ENCODE measurements around the gene MKKS.
A peak's percentile ranks its signal among the peaks of the same experiment; 100 is the strongest.

The MKKS gene

GRCh38 chr20:10434832-10435812 lies 1.1 kb upstream of the MKKS start, which contains the start of gene SLX4IP:
TSS of gene SLX4IP (plus strand) at chr20:10435305. CDS start at chr20:10458205, 22,900 bp downstream.
- H3K27ac ChIP-seq (ENCODE audit: low read depth in 2 of 2, low read length in 2 of 2): peak within 1 kb of the TSS; percentile 93 to 95
- peaks cover 6 to 14% of the 10 kb centered on the region in 2 donors for H3K4me1 ChIP-seq (ENCODE audit: control insufficient read depth in 2 of 2, insufficient read depth in 2 of 2, low read length in 2 of 2)
- H3K9ac ChIP-seq (ENCODE audit: low read depth in 1 of 2, low read length in 2 of 2): peak within 1 kb of the TSS; percentile 82 to 98
- no peaks in the 10 kb centered on the region for H3K27me3 ChIP-seq (ENCODE audit: control insufficient read depth in 2 of 2, insufficient read depth in 2 of 2, low read length in 2 of 2)
- H3K9me3 ChIP-seq (ENCODE audit: control insufficient read depth in 2 of 2, low read length in 2 of 2): no peaks in the 10 kb centered on the region
- H3K36me3 ChIP-seq (ENCODE audit: control insufficient read depth in 2 of 2, insufficient read depth in 2 of 2, low read length in 2 of 2): no peaks in the 10 kb centered on the region
- H3K4me3 ChIP-seq (ENCODE audit: low read length in 2 of 2): peak within 1 kb of the TSS; percentile 92 to 99

DNA sequence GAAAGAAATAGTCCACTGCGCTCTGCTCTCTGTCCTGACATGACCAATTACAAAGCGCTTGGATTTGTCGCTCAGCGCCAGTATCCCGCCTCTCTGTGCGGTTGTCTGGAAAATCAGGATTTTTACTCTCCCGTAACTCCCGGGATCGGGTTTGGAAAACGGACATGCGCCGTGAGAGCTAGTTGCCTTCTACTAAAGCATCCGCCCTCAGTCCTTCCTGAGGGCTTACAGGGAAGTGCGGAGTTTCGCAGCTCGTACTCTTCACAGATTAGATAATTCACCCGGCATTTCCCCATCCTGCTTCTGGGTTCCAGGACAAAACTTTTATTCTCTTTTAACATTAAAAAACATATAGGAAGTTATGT lies 427 bp upstream of the MKKS start:
- no peaks in the 10 kb centered on the region for H3K27me3 ChIP-seq (ENCODE audit: control insufficient read depth in 2 of 2, insufficient read depth in 2 of 2, low read length in 2 of 2)
- H3K36me3 ChIP-seq (ENCODE audit: control insufficient read depth in 2 of 2, insufficient read depth in 2 of 2, low read length in 2 of 2): no peaks in the 10 kb centered on the region
- no peaks in the 10 kb centered on the region for H3K9me3 ChIP-seq (ENCODE audit: control insufficient read depth in 2 of 2, low read length in 2 of 2)
- peak overlapping the region; percentile 82 to 98 for H3K9ac ChIP-seq (ENCODE audit: low read depth in 1 of 2, low read length in 2 of 2)
- H3K4me3 ChIP-seq (ENCODE audit: low read length in 2 of 2): peak overlapping the region; percentile 92 to 99
- peaks cover 12 to 14% of the 10 kb centered on the region in 2 donors for H3K4me1 ChIP-seq (ENCODE audit: control insufficient read depth in 2 of 2, insufficient read depth in 2 of 2, low read length in 2 of 2)
- H3K27ac ChIP-seq (ENCODE audit: low read depth in 2 of 2, low read length in 2 of 2): peak overlapping the region; percentile 93 to 95

DNA sequence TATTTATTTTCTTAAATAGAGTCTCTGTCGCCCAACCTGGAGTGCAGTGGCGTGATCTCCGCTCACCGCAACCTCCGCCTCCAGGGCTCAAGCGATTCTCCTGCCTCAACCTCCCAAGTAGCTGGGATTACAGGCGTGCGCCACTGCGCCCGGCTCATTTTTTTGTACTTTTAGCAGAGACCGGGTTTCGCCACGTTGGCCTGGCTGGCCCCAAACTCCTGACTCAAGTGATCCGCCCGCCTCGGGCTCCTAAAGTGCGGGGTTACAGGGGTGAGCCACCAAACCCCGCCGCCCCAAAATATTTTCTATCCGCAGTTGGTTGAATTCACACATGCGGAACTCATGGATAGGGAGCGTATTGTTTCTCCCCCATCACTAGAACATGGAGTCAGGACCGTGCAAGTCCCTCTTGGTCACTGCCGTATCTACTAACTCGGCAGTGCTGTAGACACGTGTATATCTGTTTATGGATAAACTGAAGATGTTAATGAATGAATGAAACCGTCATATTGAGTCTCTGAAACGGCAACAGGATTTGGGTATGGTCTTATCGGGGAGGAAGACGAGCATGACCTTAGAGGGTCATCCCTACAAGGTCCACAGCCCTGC lies 904 bp downstream of the MKKS start:
- Histone ChIP-seq H3K27ac (ENCODE audit: low read depth in 2 of 2, low read length in 2 of 2) (peak overlapping the region; percentile 93 to 95), H3K4me1 (ENCODE audit: control insufficient read depth in 2 of 2, insufficient read depth in 2 of 2, low read length in 2 of 2) (peaks cover 19 to 21% of the 10 kb centered on the region in 2 donors), H3K4me3 (ENCODE audit: low read length in 2 of 2) (peak overlapping the region; percentile 92 to 99), H3K9ac (ENCODE audit: low read depth in 1 of 2, low read length in 2 of 2) (peak overlapping the region; percentile 82 to 98), H3K9me3 (ENCODE audit: control insufficient read depth in 2 of 2, low read length in 2 of 2) (no peaks in the 10 kb centered on the region), H3K36me3 (ENCODE audit: control insufficient read depth in 2 of 2, insufficient read depth in 2 of 2, low read length in 2 of 2) (no peaks in the 10 kb centered on the region), H3K27me3 (ENCODE audit: control insufficient read depth in 2 of 2, insufficient read depth in 2 of 2, low read length in 2 of 2) (no peaks in the 10 kb centered on the region)

- Histone ChIP-seq H3K27me3 (ENCODE audit: control insufficient read depth in 2 of 2, insufficient read depth in 2 of 2, low read length in 2 of 2) (no peaks in the 10 kb centered on the region), H3K9ac (ENCODE audit: low read depth in 1 of 2, low read length in 2 of 2) (no peak overlapping the region), H3K4me1 (ENCODE audit: control insufficient read depth in 2 of 2, insufficient read depth in 2 of 2, low read length in 2 of 2) (peaks cover 19 to 25% of the 10 kb centered on the region in 2 donors), H3K4me3 (ENCODE audit: low read length in 2 of 2) (no peak overlapping the region), H3K36me3 (ENCODE audit: control insufficient read depth in 2 of 2, insufficient read depth in 2 of 2, low read length in 2 of 2) (no peaks in the 10 kb centered on the region), H3K9me3 (ENCODE audit: control insufficient read depth in 2 of 2, low read length in 2 of 2) (no peaks in the 10 kb centered on the region), H3K27ac (ENCODE audit: low read depth in 2 of 2, low read length in 2 of 2) (no peak overlapping the region)
Measured at GRCh38 chr20:10432079-10432478, 1.9 kb downstream of the MKKS start.

DNA sequence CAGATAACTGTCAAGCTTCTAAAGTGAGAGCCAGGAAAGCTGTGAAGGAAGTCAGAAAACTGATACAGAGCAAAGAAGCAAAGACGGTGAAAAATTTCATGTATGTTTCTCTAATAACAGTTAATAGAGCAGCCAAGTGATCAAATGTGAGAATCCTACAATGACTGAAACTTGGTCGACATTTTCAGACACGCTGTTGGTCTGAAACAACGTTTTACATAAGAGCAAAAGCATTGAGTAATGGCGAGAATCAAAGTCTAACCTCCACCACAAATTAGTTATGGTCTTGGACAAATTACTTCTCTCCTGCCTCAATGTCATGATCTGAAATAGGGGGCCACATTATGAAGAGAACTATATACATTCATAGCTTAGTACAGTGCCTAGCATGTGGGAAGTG lies 3.3 kb downstream of the MKKS start:
- Histone ChIP-seq H3K9ac (ENCODE audit: low read depth in 1 of 2, low read length in 2 of 2) (no peak overlapping the region), H3K27ac (ENCODE audit: low read depth in 2 of 2, low read length in 2 of 2) (no peak overlapping the region), H3K4me1 (ENCODE audit: control insufficient read depth in 2 of 2, insufficient read depth in 2 of 2, low read length in 2 of 2) (peaks cover 19 to 25% of the 10 kb centered on the region in 2 donors), H3K9me3 (ENCODE audit: control insufficient read depth in 2 of 2, low read length in 2 of 2) (no peaks in the 10 kb centered on the region), H3K27me3 (ENCODE audit: control insufficient read depth in 2 of 2, insufficient read depth in 2 of 2, low read length in 2 of 2) (no peaks in the 10 kb centered on the region), H3K36me3 (ENCODE audit: control insufficient read depth in 2 of 2, insufficient read depth in 2 of 2, low read length in 2 of 2) (peaks cover 3% of the 10 kb centered on the region in 2 donors), H3K4me3 (ENCODE audit: low read length in 2 of 2) (no peak overlapping the region)

DNA sequence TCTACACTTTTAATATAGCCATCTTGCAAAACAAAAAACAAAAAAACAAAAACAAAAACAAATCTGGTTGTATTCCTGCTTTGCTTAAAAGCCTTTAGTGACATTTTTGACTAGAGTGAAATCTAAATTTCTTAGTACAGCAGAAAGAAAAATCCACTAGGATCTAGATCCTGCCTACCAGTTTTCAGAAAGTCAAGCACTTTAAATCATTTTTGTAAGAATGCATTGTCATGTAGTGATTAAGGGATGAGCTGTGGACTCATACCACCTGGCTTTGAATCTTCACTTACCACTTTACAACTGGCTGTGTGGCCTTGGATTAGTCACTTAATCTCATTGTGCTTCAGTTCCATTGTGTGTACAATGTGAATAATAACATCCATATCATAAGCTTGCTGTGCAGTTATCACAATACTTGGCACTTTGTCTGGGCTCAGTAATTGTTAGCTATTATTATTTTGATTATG lies 4.0 kb downstream of the MKKS start:
- Histone ChIP-seq H3K4me1 (ENCODE audit: control insufficient read depth in 2 of 2, insufficient read depth in 2 of 2, low read length in 2 of 2) (peaks cover 16 to 25% of the 10 kb centered on the region in 2 donors), H3K36me3 (ENCODE audit: control insufficient read depth in 2 of 2, insufficient read depth in 2 of 2, low read length in 2 of 2) (peaks cover 3% of the 10 kb centered on the region in 2 donors), H3K27ac (ENCODE audit: low read depth in 2 of 2, low read length in 2 of 2) (peak overlapping the region in 1 of 2 donors; percentile 61), H3K9ac (ENCODE audit: low read depth in 1 of 2, low read length in 2 of 2) (no peak overlapping the region), H3K4me3 (ENCODE audit: low read length in 2 of 2) (no peak overlapping the region), H3K9me3 (ENCODE audit: control insufficient read depth in 2 of 2, low read length in 2 of 2) (no peaks in the 10 kb centered on the region), H3K27me3 (ENCODE audit: control insufficient read depth in 2 of 2, insufficient read depth in 2 of 2, low read length in 2 of 2) (no peaks in the 10 kb centered on the region)

GRCh38 chr20:10429443-10429981 lies 4.5 kb downstream of the MKKS start:
- Histone ChIP-seq H3K9ac (ENCODE audit: low read depth in 1 of 2, low read length in 2 of 2) (no peak overlapping the region), H3K36me3 (ENCODE audit: control insufficient read depth in 2 of 2, insufficient read depth in 2 of 2, low read length in 2 of 2) (peaks cover 3% of the 10 kb centered on the region in 2 donors), H3K27me3 (ENCODE audit: control insufficient read depth in 2 of 2, insufficient read depth in 2 of 2, low read length in 2 of 2) (no peaks in the 10 kb centered on the region), H3K4me3 (ENCODE audit: low read length in 2 of 2) (no peak overlapping the region), H3K27ac (ENCODE audit: low read depth in 2 of 2, low read length in 2 of 2) (peak overlapping the region in 1 of 2 donors; percentile 61), H3K9me3 (ENCODE audit: control insufficient read depth in 2 of 2, low read length in 2 of 2) (no peaks in the 10 kb centered on the region), H3K4me1 (ENCODE audit: control insufficient read depth in 2 of 2, insufficient read depth in 2 of 2, low read length in 2 of 2) (peaks cover 16 to 25% of the 10 kb centered on the region in 2 donors)

DNA sequence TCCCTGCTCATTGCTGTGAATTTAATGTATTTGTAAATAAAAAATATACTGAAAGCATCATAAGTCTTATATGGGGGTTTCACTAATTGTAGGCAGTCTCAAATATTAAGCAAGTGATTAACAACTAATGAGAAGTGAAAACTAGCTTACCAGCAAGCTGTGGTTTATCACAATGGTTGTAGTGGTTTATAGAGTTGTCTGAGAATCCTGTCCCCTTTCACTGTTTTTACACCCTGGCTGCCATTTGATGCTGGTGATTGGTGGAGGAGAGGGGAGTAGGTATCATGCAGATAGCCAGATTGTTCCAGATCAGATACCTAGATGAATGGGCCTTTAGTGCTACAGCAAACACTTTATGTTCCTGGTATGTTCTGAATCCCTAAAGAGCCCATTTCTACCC lies 6.0 kb downstream of the MKKS start:
- no peaks in the 10 kb centered on the region for H3K9me3 ChIP-seq (ENCODE audit: control insufficient read depth in 2 of 2, low read length in 2 of 2)
- no peak overlapping the region for H3K9ac ChIP-seq (ENCODE audit: low read depth in 1 of 2, low read length in 2 of 2)
- H3K4me3 ChIP-seq (ENCODE audit: low read length in 2 of 2): no peak overlapping the region
- no peak overlapping the region for H3K27ac ChIP-seq (ENCODE audit: low read depth in 2 of 2, low read length in 2 of 2)
- H3K36me3 ChIP-seq (ENCODE audit: control insufficient read depth in 2 of 2, insufficient read depth in 2 of 2, low read length in 2 of 2): peaks cover 3% of the 10 kb centered on the region in 2 donors
- H3K4me1 ChIP-seq (ENCODE audit: control insufficient read depth in 2 of 2, insufficient read depth in 2 of 2, low read length in 2 of 2): peaks cover 11 to 21% of the 10 kb centered on the region in 2 donors
- H3K27me3 ChIP-seq (ENCODE audit: control insufficient read depth in 2 of 2, insufficient read depth in 2 of 2, low read length in 2 of 2): no peaks in the 10 kb centered on the region

- Histone ChIP-seq H3K36me3 (ENCODE audit: control insufficient read depth in 2 of 2, insufficient read depth in 2 of 2, low read length in 2 of 2) (peaks cover 3% of the 10 kb centered on the region in 2 donors), H3K27ac (ENCODE audit: low read depth in 2 of 2, low read length in 2 of 2) (no peak overlapping the region), H3K9me3 (ENCODE audit: control insufficient read depth in 2 of 2, low read length in 2 of 2) (no peaks in the 10 kb centered on the region), H3K9ac (ENCODE audit: low read depth in 1 of 2, low read length in 2 of 2) (no peak overlapping the region), H3K4me1 (ENCODE audit: control insufficient read depth in 2 of 2, insufficient read depth in 2 of 2, low read length in 2 of 2) (peaks cover 8 to 19% of the 10 kb centered on the region in 2 donors), H3K27me3 (ENCODE audit: control insufficient read depth in 2 of 2, insufficient read depth in 2 of 2, low read length in 2 of 2) (no peaks in the 10 kb centered on the region), H3K4me3 (ENCODE audit: low read length in 2 of 2) (no peak overlapping the region)
Measured at GRCh38 chr20:10427060-10427692, 6.8 kb downstream of the MKKS start.

All from mucosa of rectum (tissue), 2 donors.